SK-N-MC (cell line): ENCODE data around the gene PLXDC1.

Source experiments
- EZH2 ChIP-seq: fragments of 200-600 bp; sonication (generic); IDR thresholded peaks from one replicate; pipeline ENCODE4 v1.6.1; 2017; ENCODE audit warnings: antibody characterized with exemption
- FOXP2 ChIP-seq: optimal IDR thresholded peaks from 2 replicates; pipeline ENCODE3; 2011; ENCODE audit warnings: mild to moderate bottlenecking, moderate library complexity; ENCODE audit not compliant: insufficient read depth; ENCODE audit errors: extremely low read length, control extremely low read depth
- POLR2AphosphoS5 ChIP-seq: IDR thresholded peaks from 2 replicates; pipeline ENCODE4 v1.6.1; 2012; ENCODE audit warnings: mild to moderate bottlenecking, low read depth, low read length, borderline replicate concordance

DNA sequence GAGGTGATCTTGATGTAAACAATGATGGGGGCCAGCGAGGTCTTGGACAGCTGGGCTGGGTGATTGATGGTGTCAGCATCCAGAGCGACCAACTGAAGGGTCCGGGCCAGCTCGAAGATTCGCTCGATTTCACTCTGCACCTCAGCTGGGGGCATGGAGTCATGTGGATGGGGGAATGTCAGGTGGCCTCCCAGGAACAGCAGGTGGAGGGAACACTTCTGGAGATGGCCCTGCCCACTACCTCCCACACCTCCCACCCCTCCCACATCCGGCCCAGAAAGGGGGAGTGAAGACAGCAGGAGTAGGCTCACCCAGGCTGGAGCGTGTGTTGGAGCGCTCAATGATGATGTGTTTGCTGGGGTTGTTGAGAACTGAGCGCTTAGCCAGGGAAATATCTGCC is 32.3 kb upstream of the PLXDC1 start:
- TF ChIP-seq POLR2AphosphoS5 (no peak), FOXP2 (no peak), EZH2 (no peak)
